H1 (cell line): ENCODE measurements around the gene PRSS50. TPM values are rescaled to one million over a fixed set of nuclear protein-coding genes. Genes with fewer than 3 reads are reported as not detected.

Source experiments
- CTCF ChIA-PET: fragments of 300-600 bp; sonication (Branson Sonifier 250); formaldehyde crosslinking; loops from one replicate; lab custom pipeline; 2021; ENCODE audit not compliant: partially characterized antibody; lab: Charles Lee
- POLR2A ChIA-PET: fragments of 300-600 bp; sonication (Branson Sonifier 250); formaldehyde crosslinking; loops from one replicate; lab custom pipeline; 2021; ENCODE audit warnings: inconsistent platforms; ENCODE audit not compliant: partially characterized antibody; lab: Charles Lee
- DNase-seq, 2 experiments: peaks; one replicate each; pipeline versions ENCODE4 v3.0.0 to v3.0.0-alpha.2; 2010 to 2022; ENCODE audit warnings: low spot score in 2 of 2, low read depth in 1 of 2, mixed read lengths in 1 of 2
- FAIRE-seq: peaks from 2 replicates; lab custom pipeline; 2011; peaks lifted over from hg19 to GRCh38; lab: Jason Lieb, UNC
- H2AFZ ChIP-seq: 2 replicates; pipeline ENCODE4 v1.8.1; 2012; ENCODE audit warnings: low read length, inconsistent platforms
- H2AK5ac ChIP-seq: 2 replicates; pipeline ENCODE4 v1.6.1; 2013; ENCODE audit warnings: low read depth, low read length
- H2BK120ac ChIP-seq: replicated peaks from 2 replicates; pipeline ENCODE3; 2013; ENCODE audit warnings: low read depth, low read length, inconsistent platforms
- H2BK12ac ChIP-seq: 2 replicates; pipeline ENCODE4 v1.6.1; 2013; ENCODE audit warnings: low read depth, low read length
- H2BK15ac ChIP-seq: 2 replicates; pipeline ENCODE4 v1.6.1; 2013; ENCODE audit warnings: low read length
- H2BK20ac ChIP-seq: 2 replicates; pipeline ENCODE4 v1.6.1; 2013; ENCODE audit warnings: low read length
- H2BK5ac ChIP-seq: 2 replicates; pipeline ENCODE4 v1.6.1; 2013; ENCODE audit warnings: low read depth, low read length
- H3K14ac ChIP-seq: 2 replicates; pipeline ENCODE4 v1.6.1; 2013; ENCODE audit warnings: inconsistent platforms; ENCODE audit not compliant: insufficient read length
- H3K18ac ChIP-seq: 2 replicates; pipeline ENCODE4 v1.6.1; 2013; ENCODE audit warnings: low read length; ENCODE audit errors: extremely low read depth
- H3K23ac ChIP-seq: 2 replicates; pipeline ENCODE4 v1.6.1; 2013; ENCODE audit warnings: inconsistent platforms; ENCODE audit not compliant: insufficient read length
- H3K23me2 ChIP-seq: 2 replicates; pipeline ENCODE4 v1.6.1; 2013; ENCODE audit warnings: low read depth, low read length
- H3K27ac ChIP-seq: 2 replicates; pipeline ENCODE4 v1.6.1; 2011; ENCODE audit warnings: low read depth, low read length, inconsistent platforms
- H3K27me3 ChIP-seq, 4 experiments: replicated peaks in 1 of 4; 1 replicate in 1 of 4; 2 replicates in 3 of 4; pipeline versions ENCODE4 v1.6.1 to v1.8.1; 2011 to 2013; ENCODE audit warnings: low read length in 3 of 4, mild to moderate bottlenecking in 3 of 4, inconsistent platforms in 2 of 4, mixed read lengths in 2 of 4, moderate library complexity in 1 of 4; ENCODE audit not compliant: control insufficient read depth in 3 of 4, insufficient read depth in 3 of 4; ENCODE audit errors: extremely low read depth in 1 of 4
- H3K36me3 ChIP-seq, 4 experiments: 2 replicates each; pipeline versions ENCODE4 v1.6.1 to v1.8.1; 2011 to 2013; ENCODE audit warnings: mild to moderate bottlenecking in 4 of 4, low read length in 3 of 4, moderate library complexity in 2 of 4, control low read depth in 1 of 4, inconsistent platforms in 1 of 4; ENCODE audit not compliant: insufficient read depth in 4 of 4, control insufficient read depth in 2 of 4
- H3K4ac ChIP-seq: replicated peaks from 2 replicates; pipeline ENCODE3; 2013; ENCODE audit warnings: low read length, low read depth, mixed read lengths, inconsistent platforms; ENCODE audit not compliant: insufficient read length
- H3K4me1 ChIP-seq, 4 experiments: replicated peaks in 1 of 4; 1 replicate in 1 of 4; 2 replicates in 3 of 4; pipeline versions ENCODE4 v1.6.1 to v1.8.1; 2011 to 2013; ENCODE audit warnings: low read length in 3 of 4, inconsistent platforms in 2 of 4, mixed read lengths in 1 of 4; ENCODE audit not compliant: insufficient read depth in 4 of 4, control insufficient read depth in 3 of 4
- H3K4me2 ChIP-seq, 2 experiments: 2 replicates each; pipeline versions ENCODE4 v1.6.1 to v1.8.1; 2011 to 2013; ENCODE audit warnings: low read depth in 2 of 2, low read length in 2 of 2, control low read depth in 1 of 2, inconsistent platforms in 1 of 2, mild to moderate bottlenecking in 1 of 2; ENCODE audit not compliant: insufficient read depth in 1 of 2
- H3K4me3 ChIP-seq, 4 experiments: fragments of 200-600, 300-600 bp in 1 of 4; sonication (generic), shearing (Covaris generic), sonication (Bioruptor Twin) in 1 of 4; 2 replicates each; pipeline versions ENCODE4 v1.5.1 to v1.8.1; 2011 to 2016; ENCODE audit warnings: low read length in 4 of 4, low read depth in 3 of 4, control low read depth in 2 of 4, inconsistent platforms in 2 of 4, mild to moderate bottlenecking in 2 of 4, mixed read lengths in 1 of 4, moderate library complexity in 1 of 4; ENCODE audit not compliant: insufficient read depth in 2 of 4; ENCODE audit errors: extremely low read depth in 1 of 4
- H3K56ac ChIP-seq: replicated peaks from 2 replicates; pipeline ENCODE3; 2013; ENCODE audit warnings: low read depth, mild to moderate bottlenecking, mixed read lengths, low read length, inconsistent platforms; ENCODE audit not compliant: insufficient read length
- H3K79me1 ChIP-seq: 2 replicates; pipeline ENCODE4 v1.6.1; 2013; ENCODE audit warnings: low read depth, low read length, control low read depth
- H3K79me2 ChIP-seq, 2 experiments: 2 replicates each; pipeline versions ENCODE4 v1.6.1 to v1.8.1; 2012 to 2013; ENCODE audit warnings: low read length in 2 of 2, mild to moderate bottlenecking in 2 of 2, inconsistent platforms in 1 of 2; ENCODE audit not compliant: insufficient read depth in 2 of 2, control insufficient read depth in 1 of 2
- H3K9ac ChIP-seq, 4 experiments: replicated peaks in 1 of 4; 1 replicate in 1 of 4; 2 replicates in 3 of 4; pipeline versions ENCODE4 v1.6.1 to v1.8.1; 2011 to 2013; ENCODE audit warnings: low read depth in 3 of 4, low read length in 3 of 4, control low read depth in 2 of 4, mild to moderate bottlenecking in 2 of 4, moderate library complexity in 2 of 4, inconsistent platforms in 1 of 4; ENCODE audit errors: extremely low read depth in 1 of 4
- H3K9me3 ChIP-seq, 2 experiments: 2 replicates each; pipeline versions ENCODE4 v1.6.1 to v1.8.1; 2012 to 2013; ENCODE audit warnings: mild to moderate bottlenecking in 2 of 2, moderate library complexity in 2 of 2, control low read depth in 1 of 2, inconsistent platforms in 1 of 2, low read depth in 1 of 2, low read length in 1 of 2, mixed read lengths in 1 of 2; ENCODE audit not compliant: insufficient read depth in 2 of 2
- H4K20me1 ChIP-seq, 2 experiments: replicated peaks in 1 of 2; 2 replicates each; pipeline versions ENCODE3 to v1.8.1; 2011 to 2013; ENCODE audit warnings: inconsistent platforms in 2 of 2, low read length in 2 of 2, mild to moderate bottlenecking in 1 of 2; ENCODE audit not compliant: insufficient read depth in 2 of 2, control insufficient read depth in 1 of 2
- H4K5ac ChIP-seq: 2 replicates; pipeline ENCODE4 v1.6.1; 2013; ENCODE audit warnings: low read length, low read depth, mixed read lengths, inconsistent platforms; ENCODE audit not compliant: insufficient read length
- H4K8ac ChIP-seq: 2 replicates; pipeline ENCODE4 v1.8.0; 2013; ENCODE audit warnings: mild to moderate bottlenecking, moderate library complexity, low read length, inconsistent platforms; ENCODE audit not compliant: insufficient read depth; ENCODE audit errors: extremely low read depth
- H4K91ac ChIP-seq: replicated peaks from 2 replicates; pipeline ENCODE3; 2013; ENCODE audit warnings: low read length, mixed read lengths, inconsistent platforms; ENCODE audit not compliant: insufficient read length
- ASH2L ChIP-seq: fragments of 200-600, 300-600 bp; sonication (generic); IDR thresholded peaks from one replicate; pipeline ENCODE4 v1.7.1; 2017; ENCODE audit warnings: low read length
- PHF8 ChIP-seq: fragments of 200-600 bp; sonication (generic); conservative IDR thresholded peaks from 2 replicates; pipeline ENCODE4 v1.7.1; 2012; ENCODE audit warnings: low read depth, mild to moderate bottlenecking, inconsistent platforms, low read length, moderate library complexity
- SP1 ChIP-seq: IDR thresholded peaks from 2 replicates; pipeline ENCODE4 v1.6.1; 2011; ENCODE audit warnings: low read depth, low read length
- SP2 ChIP-seq: IDR thresholded peaks from 2 replicates; pipeline ENCODE4 v1.6.1; 2012; ENCODE audit warnings: mild to moderate bottlenecking, low read length, inconsistent platforms
- YY1 ChIP-seq: IDR thresholded peaks from 2 replicates; pipeline ENCODE4 v1.6.1; 2011; ENCODE audit warnings: low read depth, mild to moderate bottlenecking, low read length
- WGBS, 2 experiments: shearing (Covaris generic) in 1 of 2; methylation state at CpG; one replicate each; pipeline versions ENCODE4 v1.1.6 to v1.1.7; 2013 to 2015; ENCODE audit warnings: low lambda C conversion rate in 2 of 2, mixed read lengths in 2 of 2, inconsistent platforms in 1 of 2, low coverage in 1 of 2, missing lambda C conversion rate in 1 of 2; ENCODE audit not compliant: insufficient replicate concordance in 2 of 2, insufficient coverage in 1 of 2, insufficient read length in 1 of 2; ENCODE audit errors: extremely low coverage in 1 of 2, missing lambda C conversion rate in 1 of 2; 5-methylcytosine and 5-hydroxymethylcytosine counted together
- polyA plus RNA-seq, 7 experiments: library from polyadenylated mRNA; depleted of rRNA in 3 of 7; stranded (reverse) in 5 of 7; unstranded in 2 of 7; fragments of >200 nt in 5 of 7; fragments of 200-250 nt in 2 of 7; gene quantifications; 1 replicate in 5 of 7; 2 replicates in 1 of 7; 4 replicates in 1 of 7; pipeline versions ENCODE4 v1.2.1 to v1.2.3, GENCODE V29; 2011 to 2013; ENCODE audit warnings: missing spikeins in 2 of 7, mixed read lengths in 2 of 7
- total RNA-seq: library from RNA; stranded (reverse); fragmentation: NEBNext Ultra II Directional; extraction: Animal tissue kit (Norgen Biotek cat#: 25700); gene quantifications from 2 replicates; pipeline ENCODE4 v1.2.1, GENCODE V29; 2021
- TF ChIP-seq, protein P1 (sequence below): IDR thresholded peaks from 2 replicates; pipeline ENCODE4 v1.6.1; 2012; ENCODE audit warnings: inconsistent platforms

The PRSS50 gene
- total and polyA plus RNA-seq, 2 of the 8 experiments (the other 6 are each of a cell fraction or from before 2014, with no cell fraction given): 0.47 to 0.71 TPM

GRCh38 chr3:46677411-46677726 is 40.3 kb downstream of the PRSS50 start:
- Histone ChIP-seq H3K79me1 (no peaks in the 10 kb centered on the region), H2AK5ac (no peak overlapping the region), H3K18ac (no peak overlapping the region), H3K23me2 (no peaks in the 10 kb centered on the region), H2AFZ (no peak overlapping the region), H4K91ac (no peak overlapping the region), H2BK15ac (no peak overlapping the region), H3K14ac (no peak overlapping the region), H4K8ac (no peak overlapping the region), H3K23ac (no peak overlapping the region), H3K4me1 (peaks cover 0 to 3% (median 0%) of the 10 kb centered on the region in 4 experiments; a peak in 1 of 7 replicates), H3K4me3 (no peak overlapping the region), H3K79me2 (no peaks in the 10 kb centered on the region), H3K9me3 (no peaks in the 10 kb centered on the region), H3K4me2 (no peak overlapping the region), H2BK20ac (no peak overlapping the region), H2BK5ac (no peak overlapping the region), H3K27me3 (no peaks in the 10 kb centered on the region), H3K4ac (no peak overlapping the region), H3K56ac (no peak overlapping the region), H2BK120ac (no peak overlapping the region), H3K27ac (no peak overlapping the region), H4K5ac (no peak overlapping the region), H3K9ac (no peak overlapping the region), H2BK12ac (0 out of 2 replicates have a peak overlapping the region, but pooled peaks have one; percentile 39), H4K20me1 (peaks cover 0 to 1% of the 10 kb centered on the region in 2 experiments), H3K36me3 (no peaks in the 10 kb centered on the region)
- DNase-seq: no peak
- no peak for FAIRE-seq
- WGBS, 2 experiments: 93% methylated on average over 6 of the region's 6 CpGs; no CpG with 5 or more reads in 1 of the 2 experiments
- ChIA-PET CTCF (interaction anchor here (0.9 to 4.1 kb wide), 3 partner anchors 14 to 188 kb away, joined by 3 to 22 read pairs (median 6); no protein-coding TSS in a partner anchor), POLR2A (interaction anchor here (2.7 kb wide), 1 partner anchor 91 kb away, joined by 7 read pairs; no protein-coding TSS in a partner anchor)
- TF ChIP-seq SP2 (no peak), YY1 (no peak), ASH2L (no peak), PHF8 (no peak), SP1 (no peak)
- TF ChIP-seq, protein P1, sequence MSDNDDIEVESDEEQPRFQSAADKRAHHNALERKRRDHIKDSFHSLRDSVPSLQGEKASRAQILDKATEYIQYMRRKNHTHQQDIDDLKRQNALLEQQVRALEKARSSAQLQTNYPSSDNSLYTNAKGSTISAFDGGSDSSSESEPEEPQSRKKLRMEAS: no peak
